ENCODE results near the gene SNRPN.

DNA sequence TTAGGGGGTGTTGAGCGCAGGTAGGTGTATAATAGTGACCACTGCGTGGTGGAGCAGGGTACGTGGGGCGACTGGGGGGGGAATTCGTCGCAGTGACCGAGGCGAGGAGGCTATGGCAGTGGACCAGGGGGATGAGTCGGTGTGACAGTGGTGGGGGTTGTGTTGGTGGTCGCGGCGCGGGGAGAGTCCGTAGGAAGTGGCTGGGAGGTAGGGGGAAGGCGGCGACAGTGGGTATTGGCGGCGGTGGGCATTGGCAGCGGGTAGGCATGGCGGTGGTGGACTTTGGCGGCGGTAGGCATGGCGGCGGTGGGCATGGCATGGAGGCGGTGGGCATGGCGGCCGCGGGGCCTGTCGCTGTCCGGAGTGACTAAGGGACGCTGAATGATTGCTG lies 739 bp downstream of the SNRPN start:
- TF ChIP-seq, protein P1, sequence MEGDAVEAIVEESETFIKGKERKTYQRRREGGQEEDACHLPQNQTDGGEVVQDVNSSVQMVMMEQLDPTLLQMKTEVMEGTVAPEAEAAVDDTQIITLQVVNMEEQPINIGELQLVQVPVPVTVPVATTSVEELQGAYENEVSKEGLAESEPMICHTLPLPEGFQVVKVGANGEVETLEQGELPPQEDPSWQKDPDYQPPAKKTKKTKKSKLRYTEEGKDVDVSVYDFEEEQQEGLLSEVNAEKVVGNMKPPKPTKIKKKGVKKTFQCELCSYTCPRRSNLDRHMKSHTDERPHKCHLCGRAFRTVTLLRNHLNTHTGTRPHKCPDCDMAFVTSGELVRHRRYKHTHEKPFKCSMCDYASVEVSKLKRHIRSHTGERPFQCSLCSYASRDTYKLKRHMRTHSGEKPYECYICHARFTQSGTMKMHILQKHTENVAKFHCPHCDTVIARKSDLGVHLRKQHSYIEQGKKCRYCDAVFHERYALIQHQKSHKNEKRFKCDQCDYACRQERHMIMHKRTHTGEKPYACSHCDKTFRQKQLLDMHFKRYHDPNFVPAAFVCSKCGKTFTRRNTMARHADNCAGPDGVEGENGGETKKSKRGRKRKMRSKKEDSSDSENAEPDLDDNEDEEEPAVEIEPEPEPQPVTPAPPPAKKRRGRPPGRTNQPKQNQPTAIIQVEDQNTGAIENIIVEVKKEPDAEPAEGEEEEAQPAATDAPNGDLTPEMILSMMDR (IDR thresholded peaks at IDR 0.05), result no peak
- TF ChIP-seq POLR2A (IDR thresholded peaks at IDR 0.05), result no peak
- TF ChIP-seq EP300 (IDR thresholded peaks at IDR 0.05; ENCODE audit: low read depth), result no peak
- TF ChIP-seq POLR2AphosphoS5 (IDR thresholded peaks at IDR 0.05), result no peak
